Loucy (cell line): ENCODE data around the gene CEP63.

Source experiments
- EZH2phosphoT487 ChIP-seq: fragments of 200-600 bp; IDR thresholded peaks from 2 replicates; pipeline ENCODE4 v1.6.1; 2018; ENCODE audit warnings: antibody characterized with exemption, mild to moderate bottlenecking, moderate library complexity, borderline replicate concordance
- TF ChIP-seq, protein P1 (sequence below): fragments of 200-600 bp; sonication (generic); conservative IDR thresholded peaks from 2 replicates; pipeline ENCODE4 v1.5.1; 2014; ENCODE audit warnings: mild to moderate bottlenecking, antibody characterized with exemption, low read length

- TF ChIP-seq, protein P1, sequence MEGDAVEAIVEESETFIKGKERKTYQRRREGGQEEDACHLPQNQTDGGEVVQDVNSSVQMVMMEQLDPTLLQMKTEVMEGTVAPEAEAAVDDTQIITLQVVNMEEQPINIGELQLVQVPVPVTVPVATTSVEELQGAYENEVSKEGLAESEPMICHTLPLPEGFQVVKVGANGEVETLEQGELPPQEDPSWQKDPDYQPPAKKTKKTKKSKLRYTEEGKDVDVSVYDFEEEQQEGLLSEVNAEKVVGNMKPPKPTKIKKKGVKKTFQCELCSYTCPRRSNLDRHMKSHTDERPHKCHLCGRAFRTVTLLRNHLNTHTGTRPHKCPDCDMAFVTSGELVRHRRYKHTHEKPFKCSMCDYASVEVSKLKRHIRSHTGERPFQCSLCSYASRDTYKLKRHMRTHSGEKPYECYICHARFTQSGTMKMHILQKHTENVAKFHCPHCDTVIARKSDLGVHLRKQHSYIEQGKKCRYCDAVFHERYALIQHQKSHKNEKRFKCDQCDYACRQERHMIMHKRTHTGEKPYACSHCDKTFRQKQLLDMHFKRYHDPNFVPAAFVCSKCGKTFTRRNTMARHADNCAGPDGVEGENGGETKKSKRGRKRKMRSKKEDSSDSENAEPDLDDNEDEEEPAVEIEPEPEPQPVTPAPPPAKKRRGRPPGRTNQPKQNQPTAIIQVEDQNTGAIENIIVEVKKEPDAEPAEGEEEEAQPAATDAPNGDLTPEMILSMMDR = no peak
- no peak for TF ChIP-seq EZH2phosphoT487
Measured at GRCh38 chr3:134466331-134466730, 19.5 kb upstream of the CEP63 start.
